Activated naive CD4-positive, alpha-beta T cell treated with anti-CD3 and anti-CD28 coated beads, Interleukin-2, amount 10 ng/mL, durations not matched to agents 7 days and 5 days (primary cell): ENCODE measurements around the gene ADGRG3.

Experiments used
- CTCF ChIA-PET: fragments of 350-600 bp; sonication (Branson Sonifier 250); formaldehyde crosslinking; loops from one replicate; lab custom pipeline; 2021; ENCODE audit warnings: antibody characterized with exemption; lab: Charles Lee
- DNase-seq: peaks from one replicate; pipeline ENCODE4 v3.0.0-alpha.2; 2020
- H3K27ac Mint-ChIP-seq: one replicate; pipeline ENCODE4 v1.8.0; 2021; ENCODE audit warnings: mild to moderate bottlenecking, moderate library complexity, mixed read lengths
- H3K27me3 Mint-ChIP-seq: one replicate; pipeline ENCODE4 v1.8.0; 2021; ENCODE audit warnings: mild to moderate bottlenecking, mixed read lengths
- H3K36me3 Mint-ChIP-seq: one replicate; pipeline ENCODE4 v1.8.0; 2021; ENCODE audit warnings: mixed read lengths
- H3K4me1 Mint-ChIP-seq: one replicate; pipeline ENCODE4 v1.8.0; 2021; ENCODE audit warnings: mixed read lengths
- H3K4me3 Mint-ChIP-seq: one replicate; pipeline ENCODE4 v1.8.0; 2021; ENCODE audit warnings: mild to moderate bottlenecking, moderate library complexity, mixed read lengths
- H3K9me3 Mint-ChIP-seq: one replicate; pipeline ENCODE4 v1.8.0; 2021; ENCODE audit warnings: mixed read lengths

ADGRG3 gene

GRCh38 chr16:57680842-57681375 lies 12.8 kb downstream of the ADGRG3 start:
- Mint-ChIP-seq H3K9me3 (no peaks in the 10 kb centered on the region), H3K27me3 (peaks cover 32% of the 10 kb centered on the region), H3K36me3 (no peaks in the 10 kb centered on the region), H3K4me3 (no peak overlapping the region), H3K27ac (no peak overlapping the region), H3K4me1 (peaks cover 9% of the 10 kb centered on the region)
- CTCF ChIA-PET, result interaction anchor here (1.4 to 1.5 kb wide), 2 partner anchors 9 to 104 kb away, joined by 4 to 5 read pairs; no protein-coding TSS in a partner anchor
- DNase-seq, result no peak

GRCh38 chr16:57681950-57682728 lies 14.0 kb downstream of the ADGRG3 start:
- CTCF ChIA-PET, result interaction anchor here (1.4 kb wide), 1 partner anchor 105 kb away, joined by 4 read pairs; no protein-coding TSS in a partner anchor

GRCh38 chr16:57682809-57683635 lies 14.9 kb downstream of the ADGRG3 start:
- Mint-ChIP-seq H3K27me3 (peaks cover 21% of the 10 kb centered on the region), H3K4me3 (no peak overlapping the region), H3K9me3 (no peaks in the 10 kb centered on the region), H3K36me3 (no peaks in the 10 kb centered on the region), H3K4me1 (peaks cover 12% of the 10 kb centered on the region), H3K27ac (no peak overlapping the region)
- DNase-seq, result no peak
- CTCF ChIA-PET, result no interaction called here

More at GRCh38 chr16:57681950-57682728, 14.0 kb downstream of the ADGRG3 start:
- Mint-ChIP-seq H3K9me3 (no peaks in the 10 kb centered on the region), H3K4me3 (no peak overlapping the region), H3K4me1 (peaks cover 9% of the 10 kb centered on the region), H3K36me3 (no peaks in the 10 kb centered on the region), H3K27me3 (peaks cover 27% of the 10 kb centered on the region), H3K27ac (no peak overlapping the region)
- DNase-seq, result no peak

DNA sequence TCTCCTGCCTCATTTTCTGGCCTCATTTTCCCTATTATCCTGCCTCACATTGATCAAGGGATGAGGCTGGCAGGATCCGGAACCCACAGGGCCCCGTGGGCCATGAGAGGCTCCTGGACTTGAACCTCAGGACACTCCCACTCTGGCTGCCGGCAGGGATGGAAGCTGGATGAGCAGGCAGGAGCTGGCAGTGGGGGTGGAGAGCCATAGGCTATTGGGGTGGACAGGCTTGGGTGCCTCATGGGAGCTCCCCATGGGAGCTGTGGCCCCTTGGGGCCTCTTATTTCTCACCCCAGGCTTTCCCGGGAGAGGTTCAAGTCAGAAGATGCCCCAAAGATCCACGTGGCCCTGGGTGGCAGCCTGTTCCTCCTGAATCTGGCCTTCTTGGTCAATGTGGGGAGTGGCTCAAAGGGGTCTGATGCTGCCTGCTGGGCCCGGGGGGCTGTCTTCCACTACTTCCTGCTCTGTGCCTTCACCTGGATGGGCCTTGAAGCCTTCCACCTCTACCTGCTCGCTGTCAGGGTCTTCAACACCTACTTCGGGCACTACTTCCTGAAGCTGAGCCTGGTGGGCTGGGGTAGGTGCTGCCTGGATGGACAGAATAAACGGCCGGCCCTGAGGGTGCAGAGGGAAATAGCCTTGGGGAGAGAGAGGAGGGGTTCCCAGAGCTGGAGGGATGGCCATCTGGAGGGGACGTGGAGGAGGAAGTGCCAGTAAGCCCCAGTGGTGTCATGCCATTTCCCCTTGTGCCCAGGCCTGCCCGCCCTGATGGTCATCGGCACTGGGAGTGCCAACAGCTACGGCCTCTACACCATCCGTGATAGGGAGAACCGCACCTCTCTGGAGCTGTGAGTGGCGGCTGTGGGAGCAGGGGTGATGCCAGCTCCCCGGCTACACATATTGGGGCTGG lies 15.8 kb downstream of the ADGRG3 start:
- CTCF ChIA-PET, result no interaction called here
- H3K9me3 Mint-ChIP-seq, result no peaks in the 10 kb centered on the region
- peaks cover 17% of the 10 kb centered on the region for H3K4me1 Mint-ChIP-seq
- H3K27me3 Mint-ChIP-seq, result peaks cover 16% of the 10 kb centered on the region
- DNase-seq, result no peak
- no peak overlapping the region for H3K4me3 Mint-ChIP-seq
- no peak overlapping the region for H3K27ac Mint-ChIP-seq
- no peaks in the 10 kb centered on the region for H3K36me3 Mint-ChIP-seq

GRCh38 chr16:57684626-57685358 lies 16.7 kb downstream of the ADGRG3 start:
- no peak overlapping the region for H3K4me3 Mint-ChIP-seq
- no peak for DNase-seq
- CTCF ChIA-PET, result interaction anchor here (0.8 kb wide), 1 partner anchor 94 kb away, joined by 5 read pairs; no protein-coding TSS in a partner anchor
- H3K27ac Mint-ChIP-seq, result no peak overlapping the region
- peaks cover 21% of the 10 kb centered on the region for H3K4me1 Mint-ChIP-seq
- H3K9me3 Mint-ChIP-seq, result no peaks in the 10 kb centered on the region
- H3K27me3 Mint-ChIP-seq, result peaks cover 13% of the 10 kb centered on the region
- H3K36me3 Mint-ChIP-seq, result no peaks in the 10 kb centered on the region

- no peak overlapping the region for H3K4me3 Mint-ChIP-seq
- CTCF ChIA-PET, result interaction anchor here (0.8 kb wide), 1 partner anchor 95 kb away, joined by 5 read pairs; no protein-coding TSS in a partner anchor
- no peak for DNase-seq
- H3K27ac Mint-ChIP-seq, result no peak overlapping the region
- no peaks in the 10 kb centered on the region for H3K36me3 Mint-ChIP-seq
- no peaks in the 10 kb centered on the region for H3K9me3 Mint-ChIP-seq
- peaks cover 9% of the 10 kb centered on the region for H3K27me3 Mint-ChIP-seq
- peaks cover 25% of the 10 kb centered on the region for H3K4me1 Mint-ChIP-seq
These were observed 17.5 kb downstream of the ADGRG3 start for GRCh38 chr16:57685633-57686032.

DNA sequence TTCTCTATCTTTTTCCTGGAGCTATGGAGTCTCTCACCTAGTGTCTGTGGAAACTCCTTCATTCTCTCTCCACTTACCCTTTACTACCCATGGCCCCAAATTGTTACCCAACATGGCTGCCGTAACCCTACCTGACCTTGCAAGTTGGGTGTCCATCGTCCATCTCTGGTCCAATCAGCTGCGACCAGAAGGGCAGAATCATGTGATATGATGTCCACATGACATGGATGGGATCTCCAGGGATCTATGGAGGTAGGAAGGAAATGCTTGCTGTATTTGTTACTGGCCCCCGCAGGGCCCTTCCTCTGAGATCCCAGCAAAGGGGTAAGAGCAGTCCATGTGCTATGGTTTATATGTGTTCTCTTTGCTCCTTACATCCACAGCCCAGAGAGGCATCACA lies 18.5 kb downstream of the ADGRG3 start:
- H3K27me3 Mint-ChIP-seq, result peaks cover 18% of the 10 kb centered on the region
- no peaks in the 10 kb centered on the region for H3K9me3 Mint-ChIP-seq
- H3K4me3 Mint-ChIP-seq, result no peak overlapping the region
- DNase-seq, result no peak
- no peak overlapping the region for H3K27ac Mint-ChIP-seq
- peaks cover 34% of the 10 kb centered on the region for H3K4me1 Mint-ChIP-seq
- CTCF ChIA-PET, result no interaction called here
- no peaks in the 10 kb centered on the region for H3K36me3 Mint-ChIP-seq

GRCh38 chr16:57687363-57687929 lies 19.3 kb downstream of the ADGRG3 start:
- Mint-ChIP-seq H3K27me3 (peaks cover 21% of the 10 kb centered on the region), H3K4me3 (no peak overlapping the region), H3K4me1 (peaks cover 38% of the 10 kb centered on the region), H3K27ac (no peak overlapping the region), H3K36me3 (no peaks in the 10 kb centered on the region), H3K9me3 (no peaks in the 10 kb centered on the region)
- DNase-seq, result no peak
- CTCF ChIA-PET, result no interaction called here

DNA sequence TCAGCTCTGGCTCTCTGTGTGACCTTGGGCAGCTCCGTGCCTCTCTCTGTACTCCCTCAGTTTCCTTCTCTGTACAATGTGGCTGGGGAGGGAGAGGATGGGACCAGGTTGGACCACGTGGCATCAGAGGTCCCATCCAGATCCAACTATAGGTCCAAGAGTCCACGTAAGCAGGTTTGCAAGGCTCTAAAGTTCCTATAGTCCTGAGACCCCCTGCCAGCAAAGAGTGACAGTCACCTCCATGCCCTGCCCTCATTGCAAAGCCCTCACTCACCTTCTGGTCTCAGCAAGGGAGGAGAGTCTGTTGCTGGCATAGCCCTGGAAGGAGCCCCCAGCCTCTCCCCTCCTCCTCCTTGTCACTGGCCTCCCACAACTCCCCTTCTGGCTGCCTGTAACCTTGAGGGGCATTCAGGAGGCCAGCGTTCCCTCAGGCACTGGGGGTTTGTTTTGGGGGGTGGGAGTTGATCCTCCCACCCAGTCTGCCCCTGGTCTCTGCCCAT lies 20.4 kb downstream of the ADGRG3 start:
- Mint-ChIP-seq H3K27ac (peak overlapping the region; percentile 12), H3K27me3 (peaks cover 26% of the 10 kb centered on the region), H3K4me1 (peaks cover 38% of the 10 kb centered on the region), H3K9me3 (no peaks in the 10 kb centered on the region), H3K4me3 (no peak overlapping the region), H3K36me3 (no peaks in the 10 kb centered on the region)
- CTCF ChIA-PET, result no interaction called here
- no peak for DNase-seq

- DNase-seq, result no peak
- Mint-ChIP-seq H3K4me1 (peaks cover 38% of the 10 kb centered on the region), H3K27me3 (peaks cover 26% of the 10 kb centered on the region), H3K4me3 (peak overlapping the region; percentile 40), H3K9me3 (no peaks in the 10 kb centered on the region), H3K27ac (peak overlapping the region; percentile 90), H3K36me3 (no peaks in the 10 kb centered on the region)
- CTCF ChIA-PET, result interaction anchor here (0.9 to 1.6 kb wide), 3 partner anchors 9 to 47 kb away, joined by 3 to 5 read pairs (median 5); partner anchors contain the start of gene ADGRG3
These were observed 21.1 kb downstream of the ADGRG3 start for GRCh38 chr16:57688987-57689761.

DNA sequence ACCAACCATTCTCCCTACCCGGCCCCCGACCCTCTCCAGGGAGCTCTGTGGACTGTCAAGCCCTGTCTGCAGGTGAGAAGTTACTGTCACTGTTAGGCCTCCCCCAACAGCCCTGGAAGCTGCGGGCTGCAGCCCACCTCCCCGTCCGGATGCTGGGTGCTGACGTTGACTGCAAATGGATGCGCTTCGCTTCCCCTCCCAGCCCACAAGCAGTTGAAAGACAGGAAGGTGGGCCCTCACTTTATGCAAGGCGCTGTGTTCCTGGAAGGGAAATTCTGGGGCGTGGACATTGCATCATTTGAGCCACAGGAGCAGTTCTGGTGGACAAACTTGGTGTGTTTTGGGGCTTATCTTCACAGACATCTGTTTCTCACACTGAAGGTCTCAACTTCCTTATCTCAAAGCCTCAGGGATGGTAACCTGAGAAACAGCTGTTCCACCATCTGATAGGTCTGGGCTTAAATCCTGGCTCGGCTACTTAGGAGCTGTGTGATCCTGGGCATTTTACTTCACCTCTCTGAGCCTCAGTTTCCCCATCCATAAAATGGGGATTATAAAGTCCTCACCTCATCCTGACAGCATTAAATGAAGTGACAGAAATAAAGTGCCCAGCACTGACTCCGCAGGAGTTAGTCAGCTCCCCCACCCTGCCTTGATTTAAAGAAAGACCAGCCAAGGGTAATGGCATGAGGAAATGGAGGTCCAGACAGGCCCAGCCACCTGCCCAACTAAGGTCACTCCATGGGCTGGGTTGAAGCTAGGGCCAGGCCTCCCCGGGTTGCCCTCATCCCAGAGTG lies 21.9 kb downstream of the ADGRG3 start:
- H3K27ac Mint-ChIP-seq, result peak overlapping the region; percentile 90
- H3K4me3 Mint-ChIP-seq, result peak overlapping the region; percentile 22
- peaks cover 44% of the 10 kb centered on the region for H3K4me1 Mint-ChIP-seq
- H3K36me3 Mint-ChIP-seq, result no peaks in the 10 kb centered on the region
- no peaks in the 10 kb centered on the region for H3K9me3 Mint-ChIP-seq
- DNase-seq, result peak; percentile 73
- peaks cover 31% of the 10 kb centered on the region for H3K27me3 Mint-ChIP-seq
- CTCF ChIA-PET, result interaction anchor here (0.7 to 1.6 kb wide), 5 partner anchors 10 to 114 kb away, joined by 3 to 5 read pairs (median 3); partner anchors contain the start of gene ADGRG3
